NCI-H146 treated with DMSO at 0.1 percent for 48 hours (cell line): Measurements from ENCODE around the gene ARHGAP30.
A peak's percentile ranks its signal among the peaks of the same experiment; 100 is the strongest.
"Not testable (repeated sequence)": the region's sequence is repeated elsewhere in the genome, so short reads cannot be mapped to it uniquely, and the experiment has no call there.

Source experiments
- DNase-seq: peaks from one replicate; lab custom pipeline; 2025; ENCODE audit not compliant: unreplicated experiment; lab: John Stamatoyannopoulos, UW

Gene ARHGAP30, protein sequence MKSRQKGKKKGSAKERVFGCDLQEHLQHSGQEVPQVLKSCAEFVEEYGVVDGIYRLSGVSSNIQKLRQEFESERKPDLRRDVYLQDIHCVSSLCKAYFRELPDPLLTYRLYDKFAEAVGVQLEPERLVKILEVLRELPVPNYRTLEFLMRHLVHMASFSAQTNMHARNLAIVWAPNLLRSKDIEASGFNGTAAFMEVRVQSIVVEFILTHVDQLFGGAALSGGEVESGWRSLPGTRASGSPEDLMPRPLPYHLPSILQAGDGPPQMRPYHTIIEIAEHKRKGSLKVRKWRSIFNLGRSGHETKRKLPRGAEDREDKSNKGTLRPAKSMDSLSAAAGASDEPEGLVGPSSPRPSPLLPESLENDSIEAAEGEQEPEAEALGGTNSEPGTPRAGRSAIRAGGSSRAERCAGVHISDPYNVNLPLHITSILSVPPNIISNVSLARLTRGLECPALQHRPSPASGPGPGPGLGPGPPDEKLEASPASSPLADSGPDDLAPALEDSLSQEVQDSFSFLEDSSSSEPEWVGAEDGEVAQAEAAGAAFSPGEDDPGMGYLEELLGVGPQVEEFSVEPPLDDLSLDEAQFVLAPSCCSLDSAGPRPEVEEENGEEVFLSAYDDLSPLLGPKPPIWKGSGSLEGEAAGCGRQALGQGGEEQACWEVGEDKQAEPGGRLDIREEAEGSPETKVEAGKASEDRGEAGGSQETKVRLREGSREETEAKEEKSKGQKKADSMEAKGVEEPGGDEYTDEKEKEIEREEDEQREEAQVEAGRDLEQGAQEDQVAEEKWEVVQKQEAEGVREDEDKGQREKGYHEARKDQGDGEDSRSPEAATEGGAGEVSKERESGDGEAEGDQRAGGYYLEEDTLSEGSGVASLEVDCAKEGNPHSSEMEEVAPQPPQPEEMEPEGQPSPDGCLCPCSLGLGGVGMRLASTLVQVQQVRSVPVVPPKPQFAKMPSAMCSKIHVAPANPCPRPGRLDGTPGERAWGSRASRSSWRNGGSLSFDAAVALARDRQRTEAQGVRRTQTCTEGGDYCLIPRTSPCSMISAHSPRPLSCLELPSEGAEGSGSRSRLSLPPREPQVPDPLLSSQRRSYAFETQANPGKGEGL

DNA sequence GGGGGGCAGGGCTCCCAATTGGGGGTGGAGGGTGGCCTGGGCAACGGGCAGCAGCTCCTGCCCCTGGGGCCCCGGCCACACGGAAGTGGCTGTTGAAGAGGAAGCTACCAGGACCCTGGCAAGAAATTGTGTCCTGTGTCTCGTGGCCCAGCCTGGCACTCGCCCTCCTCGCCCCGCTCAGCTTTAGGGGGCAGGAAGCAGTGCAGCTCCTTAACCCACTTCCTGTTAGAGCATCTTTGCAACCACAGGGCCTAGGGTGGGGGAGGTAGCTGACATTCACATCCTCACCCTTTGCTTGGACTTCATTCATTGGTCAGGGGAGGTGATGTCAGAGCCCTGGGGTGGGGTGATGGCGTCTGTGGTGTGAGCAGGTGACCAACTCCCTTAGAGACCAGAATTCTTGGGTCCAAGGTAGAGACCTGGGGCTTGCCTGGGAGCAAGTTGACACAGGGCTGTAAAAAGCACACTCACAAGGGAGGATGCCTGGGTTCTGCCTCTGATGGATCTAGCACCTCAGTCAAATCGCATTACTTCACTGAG is at the start of gene ARHGAP30:
Gene ARHGAP30, minus strand, starts transcription at position 161 of the 540 bp plus-strand sequence. CDS start 267 bp downstream, outside the sequence.
- DNase-seq, result no peak

DNA sequence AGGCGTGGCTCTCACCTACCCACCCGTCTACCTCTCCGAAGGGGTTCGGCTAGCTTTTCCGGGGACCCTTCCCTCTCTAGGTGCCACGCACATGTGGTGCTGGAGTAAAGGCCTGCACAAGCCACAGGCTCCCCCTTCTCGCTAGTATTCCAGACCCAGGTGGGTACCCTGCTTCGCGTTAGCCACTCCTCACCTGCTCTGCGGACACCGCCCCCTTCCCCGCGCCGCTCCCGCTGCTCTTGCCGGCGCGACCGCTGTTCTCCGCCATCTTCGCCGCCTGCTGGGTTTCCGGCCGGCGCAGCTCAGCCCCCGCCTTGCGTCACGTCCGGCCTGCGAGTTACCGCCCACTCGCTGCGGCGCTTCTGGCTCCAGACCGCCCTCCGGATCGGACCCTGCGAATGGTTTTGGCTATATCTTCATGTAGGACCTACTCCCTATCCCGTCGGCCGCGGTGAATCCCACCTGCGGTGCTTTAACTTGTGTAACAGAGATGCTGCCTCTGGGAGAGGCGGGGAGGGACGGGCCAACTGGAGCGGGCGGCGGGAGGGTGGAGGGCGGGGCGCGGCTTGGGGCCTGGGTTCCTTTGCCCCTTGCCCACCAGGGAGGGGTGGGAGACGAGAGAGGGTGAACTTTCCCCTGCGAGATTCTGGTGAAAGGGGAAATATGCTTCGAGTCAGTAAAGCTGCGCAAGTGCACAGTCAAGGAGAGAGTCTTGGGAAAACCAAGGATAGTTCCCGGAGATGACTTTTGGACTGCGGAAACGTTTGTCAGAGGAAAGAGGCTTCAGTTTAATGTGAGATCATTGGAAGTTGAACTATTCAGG is 48.3 kb upstream of the ARHGAP30 start, which contains the start of the genes NIT1 and PFDN2:
Gene NIT1, plus strand, starts transcription at position 347 of the 823 bp plus-strand sequence. Its CDS starts 72 bp downstream, at position 419.
Gene PFDN2, minus strand, starts transcription at position 279 of the 823 bp plus-strand sequence. Its CDS starts 11 bp downstream, at position 268.
- DNase-seq, result peak; percentile 71

DNA sequence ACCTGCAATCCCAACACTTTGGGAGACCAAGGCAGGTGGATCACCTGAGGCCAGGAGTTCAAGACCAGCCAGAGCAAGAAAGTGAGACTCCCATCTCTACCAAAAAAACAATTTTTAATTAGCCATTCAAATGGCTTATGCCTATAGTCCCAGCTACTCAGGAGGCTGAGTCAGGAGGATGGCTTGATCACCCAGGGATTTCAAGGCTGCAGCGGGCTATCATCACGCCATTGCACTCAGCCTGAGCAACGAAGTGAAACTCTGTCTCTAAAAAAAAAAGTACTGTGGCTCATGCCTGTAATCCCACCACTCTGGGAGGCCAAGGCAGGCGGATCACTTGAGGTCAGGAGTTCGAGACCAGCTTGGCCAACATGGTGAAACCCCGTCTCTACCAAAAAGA is 46.3 kb upstream of the ARHGAP30 start:
- DNase-seq, result not testable (repeated sequence)

DNA sequence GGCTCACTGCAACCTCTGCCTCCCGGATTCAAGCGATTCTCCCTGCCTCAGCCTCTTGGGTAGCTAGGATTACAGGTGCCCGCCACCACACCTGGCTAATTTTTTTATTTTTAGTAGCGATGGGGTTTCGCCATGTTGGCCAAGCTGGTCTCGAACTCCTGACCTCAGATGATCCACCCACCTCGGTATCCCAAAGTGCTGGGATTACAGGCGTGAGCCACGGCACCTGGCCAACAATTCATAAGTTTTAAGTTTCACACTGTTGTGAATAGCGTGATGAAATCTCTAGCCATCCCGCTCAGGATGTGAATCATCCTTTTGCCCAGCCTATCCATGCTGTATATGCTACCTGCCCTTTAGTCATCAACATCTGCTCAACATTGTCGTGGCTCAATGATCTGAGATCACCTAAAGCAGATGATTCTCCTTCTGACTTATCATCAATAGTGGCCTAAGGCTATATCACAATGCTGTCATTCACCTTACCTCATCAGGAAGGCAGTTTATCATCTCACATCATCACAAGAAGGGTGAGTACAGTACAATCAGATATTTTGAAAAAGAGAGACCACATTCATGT is 45.5 kb upstream of the ARHGAP30 start:
- DNase-seq, result no peak

DNA sequence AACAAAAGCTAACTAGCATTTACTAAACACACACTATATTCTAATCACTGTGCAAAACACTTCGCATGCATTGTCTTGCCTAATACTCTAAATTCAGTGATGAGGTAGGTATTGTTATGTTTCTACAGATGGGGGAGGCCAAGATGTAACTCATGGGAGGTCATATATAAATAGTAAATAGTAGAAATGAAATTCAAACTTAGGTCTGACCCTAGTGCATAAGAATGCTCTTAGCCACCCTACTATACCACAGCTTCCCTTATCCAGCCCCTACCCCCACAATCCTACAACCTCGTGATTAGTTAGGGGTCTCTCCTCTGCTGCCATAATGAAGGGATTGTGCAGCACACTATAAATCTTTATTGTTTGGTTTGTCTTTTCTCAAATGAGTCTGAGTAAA is 44.9 kb upstream of the ARHGAP30 start:
- DNase-seq, result no peak

DNA sequence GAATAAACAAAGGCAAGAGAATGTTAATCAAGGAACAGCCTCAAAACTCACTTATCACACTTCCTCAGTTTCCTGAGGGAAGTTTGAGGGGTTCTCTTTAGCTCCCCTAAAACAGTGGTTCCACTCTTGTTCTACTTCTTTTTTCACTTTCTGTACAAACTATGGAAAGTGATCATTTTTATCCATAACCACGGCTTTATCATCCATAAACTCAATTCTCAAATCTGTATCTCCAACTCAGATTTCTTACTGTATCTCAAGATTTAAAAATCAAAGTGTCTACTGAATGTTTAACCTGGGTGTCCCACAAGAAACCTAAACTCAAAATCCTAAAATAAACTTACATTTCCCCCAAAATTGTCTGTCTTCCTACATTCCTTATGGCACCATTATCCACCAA is 44.2 kb upstream of the ARHGAP30 start:
- DNase-seq, result no peak

DNA sequence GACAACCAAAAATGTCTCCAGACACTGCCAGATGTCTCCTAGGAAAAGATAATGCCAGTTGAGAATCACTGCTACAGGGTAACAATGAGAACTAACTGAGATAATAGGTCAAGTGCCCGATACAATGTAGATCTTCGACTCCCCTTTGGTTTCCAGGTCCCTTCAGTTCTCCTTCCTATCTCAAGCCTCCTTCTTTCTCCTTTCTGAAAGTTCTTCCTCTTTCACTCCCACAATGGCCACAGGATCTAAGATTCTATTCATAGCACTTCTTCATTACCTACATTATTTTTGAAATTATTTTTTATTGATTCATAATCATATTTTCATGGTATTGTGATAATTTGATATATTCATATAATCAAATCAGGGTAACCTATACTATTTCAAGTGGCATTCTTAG is 41.8 kb upstream of the ARHGAP30 start:
- DNase-seq, result no peak

DNA sequence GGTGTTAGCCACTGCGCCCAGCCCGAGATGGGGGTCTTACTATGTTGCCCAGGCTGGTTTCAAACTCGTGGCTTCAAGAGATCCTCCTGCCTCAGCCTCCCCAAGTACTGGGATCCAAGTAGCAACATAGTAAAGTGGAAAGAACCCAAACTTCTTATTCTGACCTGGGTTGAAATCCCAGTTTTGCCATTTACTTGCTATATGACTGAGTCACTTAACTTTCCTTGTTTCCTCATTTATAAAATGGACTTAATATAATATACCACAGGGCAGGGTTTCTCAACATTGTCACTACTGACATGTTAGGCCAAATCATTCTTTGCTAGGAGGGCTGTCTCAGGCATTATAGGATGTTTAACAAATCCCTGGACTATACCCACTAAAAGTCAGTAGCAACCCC is 41.4 kb upstream of the ARHGAP30 start:
- no peak for DNase-seq

DNA sequence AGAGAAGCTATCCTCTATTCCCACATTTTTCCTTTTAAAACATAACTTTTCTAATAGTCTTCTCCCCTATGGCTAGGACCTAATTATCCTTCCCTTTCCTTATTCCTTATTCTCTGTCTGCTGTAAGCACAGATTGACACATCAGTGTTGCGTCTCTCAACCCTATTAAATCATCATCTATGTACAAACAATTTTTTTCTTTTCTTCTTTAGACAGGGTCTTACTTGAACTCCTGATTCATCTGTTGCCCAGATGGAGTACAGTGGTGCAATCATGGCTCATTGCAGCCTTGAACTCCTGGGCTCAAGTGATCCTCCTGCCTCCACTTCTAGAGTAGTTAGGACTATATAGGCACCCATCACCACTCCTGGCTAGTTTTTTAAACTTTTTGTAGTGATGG is 36.7 kb upstream of the ARHGAP30 start:
- DNase-seq, result no peak

DNA sequence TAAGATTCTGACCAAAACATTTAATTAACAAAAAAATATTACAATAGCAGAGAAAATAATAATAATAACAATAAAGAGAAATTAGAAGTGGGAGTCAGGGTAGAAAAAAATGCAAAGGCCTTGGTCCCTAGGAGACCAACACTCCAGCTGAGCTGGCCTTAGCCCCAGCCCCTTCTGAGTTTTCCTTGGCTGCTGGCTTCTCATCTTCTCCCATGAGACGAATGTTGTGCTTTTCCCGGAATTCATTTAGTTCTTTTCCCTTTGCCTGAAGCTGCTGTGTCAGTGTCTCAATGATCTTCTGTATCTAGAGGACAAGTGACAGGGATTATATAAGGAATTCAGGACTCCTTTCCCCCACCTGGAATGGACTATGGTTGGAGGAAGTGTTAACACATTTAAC is 30.9 kb upstream of the ARHGAP30 start:
- no peak for DNase-seq

DNA sequence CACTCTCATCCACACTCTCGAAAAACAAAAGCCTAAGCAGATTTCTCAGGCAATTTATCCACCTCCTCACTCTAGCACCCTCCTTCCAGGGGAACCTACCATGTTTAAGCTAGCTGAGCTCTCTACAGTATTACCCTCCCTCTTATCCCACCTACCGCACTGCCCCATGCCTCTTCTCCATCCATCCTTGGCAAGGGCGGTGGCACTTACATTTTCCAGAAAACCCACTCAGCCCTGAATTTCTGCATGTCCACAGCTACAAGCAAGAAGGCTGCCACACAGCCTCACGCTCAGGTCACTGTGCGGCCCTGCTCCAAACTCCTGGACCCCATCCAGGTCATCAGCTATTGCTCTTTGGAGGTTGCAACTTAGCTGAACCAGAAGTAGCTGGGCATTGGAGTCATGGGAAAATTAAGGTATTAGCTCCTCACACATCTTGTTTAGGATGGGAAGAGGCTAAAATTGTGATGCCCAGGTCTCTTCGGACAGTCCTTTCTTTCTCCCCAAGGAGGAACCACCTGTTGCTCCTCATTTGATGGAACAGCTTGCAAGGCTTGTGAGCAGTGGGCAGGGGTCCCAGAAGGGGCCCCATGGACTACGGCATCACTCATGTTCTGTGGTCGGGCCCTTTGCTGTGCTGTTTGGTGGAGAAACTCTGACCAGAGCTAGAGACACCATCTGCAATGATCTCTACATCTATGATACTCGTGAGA is 29.6 kb upstream of the ARHGAP30 start:
- DNase-seq, result no peak

DNA sequence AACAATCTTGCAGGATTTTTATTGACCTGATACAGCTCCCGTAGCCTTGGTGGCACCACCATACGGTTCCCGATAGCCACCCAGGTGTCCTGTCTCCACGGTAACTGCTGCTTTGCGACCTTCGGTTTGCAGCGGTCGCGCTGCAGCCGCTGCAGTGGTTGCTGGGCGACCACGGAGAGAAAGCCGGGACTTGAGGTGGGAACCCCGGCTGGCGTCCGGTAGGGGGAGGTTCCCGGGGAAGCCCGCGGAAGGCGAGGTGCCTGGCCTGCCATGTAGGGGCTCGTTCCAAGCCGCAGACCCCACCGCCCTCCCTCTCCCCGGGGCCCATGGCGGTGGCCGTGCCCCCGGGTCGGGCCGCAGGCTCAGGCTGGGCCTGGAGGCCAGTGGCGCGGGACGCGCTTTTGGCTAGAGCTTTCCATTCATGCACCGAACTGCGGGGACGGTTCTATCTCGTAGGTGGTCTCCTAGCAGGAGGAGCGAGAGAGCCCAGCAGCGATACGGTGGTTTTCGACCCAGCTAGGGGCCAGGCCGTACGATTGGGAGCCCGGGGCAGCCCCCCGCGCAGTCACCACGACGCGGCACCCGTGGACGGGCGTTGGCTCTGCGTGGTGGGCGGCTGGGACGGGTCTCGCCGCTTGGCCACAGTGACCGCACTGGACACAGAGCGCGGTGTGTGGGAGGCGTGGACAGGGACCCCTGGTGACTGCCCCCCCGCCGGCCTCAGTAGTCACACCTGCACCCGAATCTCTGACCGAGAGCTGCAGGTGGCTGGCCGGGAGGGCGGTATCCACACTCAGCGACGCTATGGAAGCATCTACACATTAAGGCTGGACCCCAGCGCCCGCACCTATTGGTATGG is 28.7 kb upstream of the ARHGAP30 start, which contains the start of gene KLHDC9:
Gene KLHDC9, plus strand, starts transcription at position 152 of the 859 bp plus-strand sequence. Its CDS starts 175 bp downstream, at position 327.
- DNase-seq, result peak; percentile 83

DNA sequence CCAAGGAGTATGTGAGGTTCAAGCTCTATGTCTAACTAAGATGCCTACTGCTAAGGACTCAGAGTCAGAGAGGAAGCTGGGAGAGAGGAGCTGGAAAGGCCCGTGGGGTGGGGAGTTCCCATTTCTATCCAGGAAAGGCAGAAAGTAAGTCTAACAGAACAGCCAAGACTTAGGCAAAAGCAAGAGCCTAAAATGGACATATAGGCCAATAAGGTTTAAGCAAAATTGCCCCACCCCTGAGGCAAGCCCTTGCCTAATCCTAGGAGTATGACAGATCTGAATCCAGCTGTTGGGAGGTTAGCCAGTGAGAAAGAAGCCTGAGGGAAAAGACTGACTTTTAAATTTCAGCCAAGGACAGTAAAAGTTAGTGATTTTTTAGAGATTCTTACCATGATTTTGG is 26.8 kb upstream of the ARHGAP30 start:
- DNase-seq, result no peak

DNA sequence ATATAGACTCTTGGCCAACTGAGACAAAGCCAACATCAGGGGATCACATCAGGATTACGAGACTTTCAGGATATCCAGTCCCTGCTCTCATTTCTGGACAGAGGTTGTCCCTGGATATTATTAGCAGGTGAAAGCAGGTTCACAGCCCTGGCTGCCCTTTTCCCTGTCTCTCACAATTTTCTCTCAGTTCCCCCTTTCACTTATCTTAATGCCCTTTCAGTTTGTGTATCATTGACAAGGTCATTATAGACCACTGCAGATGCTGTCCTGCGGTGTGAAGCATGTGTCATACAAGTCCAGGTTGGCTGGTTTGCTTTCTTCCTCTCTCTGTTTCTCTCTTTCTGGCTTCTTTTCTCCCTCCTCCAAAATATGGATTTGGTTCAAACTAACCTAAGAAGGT is 26.3 kb upstream of the ARHGAP30 start:
- DNase-seq, result no peak

DNA sequence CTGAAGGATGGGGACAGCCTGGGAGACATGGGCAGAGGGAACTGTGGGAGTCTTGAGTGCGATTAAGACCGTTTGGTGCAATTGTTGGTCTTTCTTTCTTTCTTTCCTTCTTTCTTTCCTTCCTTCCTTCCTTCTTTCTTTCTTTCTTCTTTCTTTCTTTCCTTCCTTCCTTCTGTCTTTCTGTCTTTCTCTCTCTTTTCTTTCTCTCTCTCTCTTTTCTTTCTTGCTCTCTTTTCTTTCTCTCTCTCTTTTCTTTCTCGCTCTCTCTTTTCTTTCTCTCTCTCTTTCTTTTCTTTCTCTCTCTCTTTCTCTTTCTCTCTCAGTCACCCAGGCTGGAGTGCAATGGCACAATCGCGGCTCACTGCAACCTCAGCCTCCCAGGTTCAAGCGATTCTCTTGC is 25.5 kb upstream of the ARHGAP30 start:
- DNase-seq, result no peak

DNA sequence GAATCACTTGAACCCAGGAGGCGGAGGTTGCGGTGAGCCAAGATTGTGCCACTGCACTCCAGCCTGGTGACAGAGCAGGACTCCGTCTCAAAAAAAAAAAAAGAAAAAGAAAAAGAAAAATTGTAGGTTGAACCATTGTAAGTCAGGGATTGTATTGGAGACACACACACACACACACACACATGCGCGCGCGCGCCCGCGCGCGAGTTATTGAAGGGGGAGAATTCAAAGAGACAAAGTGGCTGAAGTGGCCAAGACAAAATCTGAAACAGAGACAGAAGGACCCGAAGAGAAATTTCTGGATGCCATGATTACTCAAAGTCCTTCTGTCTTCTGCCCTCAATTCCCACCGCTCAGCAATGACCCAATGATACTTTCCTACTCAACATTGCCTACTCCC is 24.8 kb upstream of the ARHGAP30 start:
- DNase-seq, result no peak

DNA sequence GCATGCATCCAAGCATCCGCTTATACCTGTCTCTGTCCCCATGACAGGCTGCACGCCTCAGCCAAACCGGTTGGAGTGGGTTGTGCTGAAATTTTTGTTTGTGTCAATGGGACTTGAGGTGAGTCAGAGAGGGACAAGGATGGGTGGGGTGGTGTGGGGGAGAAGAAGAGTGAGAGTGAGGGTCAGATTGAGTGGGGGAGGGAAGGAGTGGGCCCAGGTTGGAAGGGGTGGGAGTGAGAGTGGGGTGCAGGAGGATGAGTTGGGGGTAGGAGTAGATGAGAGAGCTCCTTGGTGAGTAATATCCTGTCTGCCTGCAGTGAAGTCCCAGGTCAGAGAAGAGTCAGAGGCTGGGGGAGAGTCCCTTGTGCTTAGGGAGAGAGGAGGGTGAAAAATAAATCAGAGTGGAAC is 22.9 kb upstream of the ARHGAP30 start:
- DNase-seq, result no peak
